HepG2 (cell line): ENCODE results near the gene JAZF1. TPM values are rescaled to one million over a fixed set of nuclear protein-coding genes. Genes with fewer than 3 reads are reported as not detected.

Experiments
- ATAC-seq: fragments of 200-7000 bp; cut with Tn5 transposase; 3 replicates; pipeline ENCODE4 v1.9.1; 2020; ENCODE audit warnings: mild to moderate bottlenecking, moderate library complexity
- BruUV-seq: library from RNA; stranded (reverse); fragments of 400-500 nt; replicated peaks from 2 replicates; lab custom pipeline; 2021; lab: Mats Ljungman, UMichigan
- CTCF ChIA-PET: fragments of 300-600 bp; formaldehyde crosslinking; extraction: SDS; loops from one replicate; lab custom pipeline; 2021; ENCODE audit warnings: low total read pairs, inconsistent platforms, low intra/inter-chr PET ratio; lab: Yijun Ruan, JAX
- POLR2A ChIA-PET: fragments of 350-600 bp; sonication (Branson Sonifier 250); formaldehyde crosslinking; loops from one replicate; lab custom pipeline; 2020; ENCODE audit warnings: antibody characterized with exemption, inconsistent platforms; lab: Yijun Ruan, JAX
- DNase-seq: peaks from one replicate; pipeline ENCODE4 v3.0.0-alpha.2; 2015; ENCODE audit warnings: low spot score
- FAIRE-seq: peaks from 3 replicates; lab custom pipeline; 2011; peaks lifted over from hg19 to GRCh38; lab: Jason Lieb, UNC
- H2AFZ ChIP-seq: one replicate; pipeline ENCODE4 v1.6.1; 2011; ENCODE audit warnings: low read length, inconsistent platforms
- H3K27ac ChIP-seq: fragments of 300-600 bp; 3 replicates; pipeline ENCODE4 v1.8.0; 2011; ENCODE audit warnings: mixed run types, mild to moderate bottlenecking, mixed read lengths, low read length, inconsistent platforms; ENCODE audit not compliant: insufficient read depth; ENCODE audit errors: extremely low read length
- H3K27me3 ChIP-seq, 2 experiments: fragments of 200-600 bp in 1 of 2; 2 replicates in 1 of 2; 3 replicates in 1 of 2; pipeline versions ENCODE4 v1.6.0 to v1.8.0; 2011; ENCODE audit warnings: low read length in 2 of 2, mild to moderate bottlenecking in 2 of 2, moderate library complexity in 2 of 2, inconsistent platforms in 1 of 2; ENCODE audit not compliant: insufficient read depth in 2 of 2, control insufficient read depth in 1 of 2
- H3K36me3 ChIP-seq, 2 experiments: fragments of 200-600 bp in 1 of 2; replicated peaks in 1 of 2; 2 replicates in 1 of 2; 3 replicates in 1 of 2; pipeline versions ENCODE4 v1.5.1 to v1.8.0; 2011; ENCODE audit warnings: low read length in 2 of 2, inconsistent platforms in 1 of 2; ENCODE audit not compliant: insufficient read depth in 2 of 2, control insufficient read depth in 1 of 2
- H3K4me1 ChIP-seq: 2 replicates; pipeline ENCODE4 v1.5.1; 2012; ENCODE audit warnings: low read length, inconsistent platforms; ENCODE audit not compliant: insufficient read depth
- H3K4me2 ChIP-seq: 2 replicates; pipeline ENCODE4 v1.6.0; 2011; ENCODE audit warnings: low read depth, low read length, inconsistent platforms
- H3K4me3 ChIP-seq, 3 experiments: fragments of 200-600 bp in 1 of 3; sonication (generic), shearing (Covaris generic) in 1 of 3; replicated peaks in 1 of 3; 2 replicates each; pipeline ENCODE4 v1.5.1; 2011 to 2016; ENCODE audit warnings: low read length in 3 of 3, inconsistent platforms in 2 of 3, low read depth in 2 of 3, mild to moderate bottlenecking in 2 of 3, control low read depth in 1 of 3, mixed read lengths in 1 of 3; ENCODE audit not compliant: insufficient read depth in 1 of 3
- H3K79me2 ChIP-seq: one replicate; pipeline ENCODE4 v1.6.1; 2011; ENCODE audit warnings: low read length, inconsistent platforms; ENCODE audit not compliant: insufficient read depth
- H3K9ac ChIP-seq: 2 replicates; pipeline ENCODE4 v1.6.0; 2011; ENCODE audit warnings: mild to moderate bottlenecking, low read depth, low read length, inconsistent platforms; ENCODE audit not compliant: insufficient read depth
- H3K9me3 ChIP-seq: 2 replicates; pipeline ENCODE4 v1.5.1; 2012; ENCODE audit warnings: mild to moderate bottlenecking, low read length
- H4K20me1 ChIP-seq: 2 replicates; pipeline ENCODE4 v1.6.0; 2011; ENCODE audit warnings: inconsistent platforms, mild to moderate bottlenecking, low read length, moderate library complexity; ENCODE audit not compliant: insufficient read depth
- GTF2F1 ChIP-seq: fragments of 150-350 bp; IDR thresholded peaks from 2 replicates; pipeline ENCODE4 v1.6.1; 2014; ENCODE audit warnings: low read length
- HNRNPUL1 ChIP-seq: fragments of 200-400 bp; formaldehyde crosslinking; IDR thresholded peaks from 2 replicates; pipeline ENCODE4 v1.6.1; 2017; ENCODE audit warnings: low read depth, mild to moderate bottlenecking, low read length, moderate library complexity
- MAFF ChIP-seq: IDR thresholded peaks from 2 replicates; pipeline ENCODE4 v1.6.1; 2011; ENCODE audit warnings: low read depth, low read length, improper control_type of control experiment
- RNF2 ChIP-seq: fragments of 450-650 bp; conservative IDR thresholded peaks from 2 replicates; pipeline ENCODE4 v1.6.1; 2016; ENCODE audit warnings: low read depth
- TARDBP ChIP-seq: sonication (generic); formaldehyde crosslinking; IDR thresholded peaks from 2 replicates; pipeline ENCODE4 v1.8.0; 2022; ENCODE audit warnings: mild to moderate bottlenecking, missing genetic modification reagents
- ZNF335 ChIP-seq: sonication (generic); formaldehyde crosslinking; IDR thresholded peaks from 2 replicates; pipeline ENCODE4 v1.4.0; 2020; ENCODE audit warnings: missing genetic modification reagents
- ZNF619 ChIP-seq: sonication (generic); formaldehyde crosslinking; IDR thresholded peaks from 2 replicates; pipeline ENCODE4 v1.4.0; 2020; ENCODE audit warnings: mild to moderate bottlenecking, missing genetic modification reagents
- ZNF878 ChIP-seq: sonication (generic); formaldehyde crosslinking; IDR thresholded peaks from 2 replicates; pipeline ENCODE4 v1.8.1; 2023; ENCODE audit warnings: mild to moderate bottlenecking, missing genetic modification reagents, moderate library complexity
- WGBS: methylation state at CpG from one replicate; pipeline ENCODE4 v1.1.6; 2017; ENCODE audit warnings: low lambda C conversion rate; 5-methylcytosine and 5-hydroxymethylcytosine counted together
- in situ Hi-C: cut with HindIII; loops from 2 replicates; pipeline ENCODE4 v1.10.0; 2017; ENCODE audit warnings: low pct_unique_long_range_greater_than_20kb; ENCODE audit not compliant: extremely low pct_ligation_motif_present
- intact Hi-C: fragments of 100-400 bp; cut with micrococcal nuclease; formaldehyde crosslinking; loops from one replicate; pipeline ENCODE4 v1.10.0; 2022; ENCODE audit not compliant: unreplicated experiment
- polyA plus RNA-seq, 8 experiments: library from polyadenylated mRNA; depleted of rRNA in 3 of 8; stranded (reverse) in 7 of 8; unstranded in 1 of 8; fragments of >200 nt; fragmentation: Illumina TruSeq in 4 of 8; extraction: Trizol in 4 of 8; gene quantifications; 2 replicates each; pipeline versions ENCODE4 v1.2.1 to v1.2.3, GENCODE V29; 2011 to 2016; ENCODE audit warnings: low read depth in 4 of 8, missing spikeins in 1 of 8, mixed read lengths in 1 of 8; ENCODE audit not compliant: insufficient read depth in 1 of 8
- total RNA-seq, 5 experiments: library from RNA; depleted of rRNA; stranded (reverse); fragments of >200 nt; fragmentation: Illumina TruSeq; extraction: Trizol; gene quantifications; 2 replicates each; pipeline ENCODE4 v1.2.3, GENCODE V29; 2016; ENCODE audit warnings: low read depth in 1 of 5
- TF ChIP-seq, protein P1 (sequence below): sonication (generic); formaldehyde crosslinking; IDR thresholded peaks from 2 replicates; pipeline ENCODE4 v1.4.0; 2020; ENCODE audit warnings: missing genetic modification reagents
- TF ChIP-seq, protein P2 (sequence below): IDR thresholded peaks from 2 replicates; pipeline ENCODE4 v1.6.1; 2016; ENCODE audit warnings: low read depth, borderline replicate concordance

Gene JAZF1
- total and polyA plus RNA-seq, 2 of the 13 experiments (the other 11 are each of a cell fraction or from before 2014, with no cell fraction given) = not detected

DNA sequence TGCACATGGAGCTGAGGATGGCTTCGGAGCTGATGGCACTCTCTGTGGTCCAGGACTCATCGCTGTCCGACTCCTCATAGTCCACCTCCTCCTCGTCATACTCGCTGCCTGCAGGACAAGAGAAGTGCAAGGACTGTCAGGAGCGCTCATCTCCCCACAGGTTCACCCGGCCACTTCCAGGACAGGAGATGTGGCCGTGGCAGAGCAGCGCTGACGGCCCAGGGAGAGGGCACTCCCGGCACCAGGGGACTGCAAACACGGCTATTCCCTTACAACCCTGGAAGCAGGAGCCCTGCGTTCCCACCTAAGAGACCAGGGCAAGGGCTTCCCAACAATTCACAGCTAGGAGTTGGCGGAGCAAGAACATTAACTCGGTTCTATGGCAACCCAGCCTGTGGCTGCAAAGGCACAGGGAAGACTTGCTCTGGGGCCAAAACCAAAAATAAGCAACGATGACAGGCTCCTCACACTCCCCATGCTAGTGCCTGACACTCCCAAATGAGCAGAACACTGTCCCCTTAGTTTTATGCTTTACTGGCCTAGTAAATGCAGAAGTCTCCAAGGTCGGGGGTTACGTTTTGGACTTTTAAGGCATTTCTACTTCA, 339.7 kb downstream of the JAZF1 start (continued):
- TF ChIP-seq, protein P1, sequence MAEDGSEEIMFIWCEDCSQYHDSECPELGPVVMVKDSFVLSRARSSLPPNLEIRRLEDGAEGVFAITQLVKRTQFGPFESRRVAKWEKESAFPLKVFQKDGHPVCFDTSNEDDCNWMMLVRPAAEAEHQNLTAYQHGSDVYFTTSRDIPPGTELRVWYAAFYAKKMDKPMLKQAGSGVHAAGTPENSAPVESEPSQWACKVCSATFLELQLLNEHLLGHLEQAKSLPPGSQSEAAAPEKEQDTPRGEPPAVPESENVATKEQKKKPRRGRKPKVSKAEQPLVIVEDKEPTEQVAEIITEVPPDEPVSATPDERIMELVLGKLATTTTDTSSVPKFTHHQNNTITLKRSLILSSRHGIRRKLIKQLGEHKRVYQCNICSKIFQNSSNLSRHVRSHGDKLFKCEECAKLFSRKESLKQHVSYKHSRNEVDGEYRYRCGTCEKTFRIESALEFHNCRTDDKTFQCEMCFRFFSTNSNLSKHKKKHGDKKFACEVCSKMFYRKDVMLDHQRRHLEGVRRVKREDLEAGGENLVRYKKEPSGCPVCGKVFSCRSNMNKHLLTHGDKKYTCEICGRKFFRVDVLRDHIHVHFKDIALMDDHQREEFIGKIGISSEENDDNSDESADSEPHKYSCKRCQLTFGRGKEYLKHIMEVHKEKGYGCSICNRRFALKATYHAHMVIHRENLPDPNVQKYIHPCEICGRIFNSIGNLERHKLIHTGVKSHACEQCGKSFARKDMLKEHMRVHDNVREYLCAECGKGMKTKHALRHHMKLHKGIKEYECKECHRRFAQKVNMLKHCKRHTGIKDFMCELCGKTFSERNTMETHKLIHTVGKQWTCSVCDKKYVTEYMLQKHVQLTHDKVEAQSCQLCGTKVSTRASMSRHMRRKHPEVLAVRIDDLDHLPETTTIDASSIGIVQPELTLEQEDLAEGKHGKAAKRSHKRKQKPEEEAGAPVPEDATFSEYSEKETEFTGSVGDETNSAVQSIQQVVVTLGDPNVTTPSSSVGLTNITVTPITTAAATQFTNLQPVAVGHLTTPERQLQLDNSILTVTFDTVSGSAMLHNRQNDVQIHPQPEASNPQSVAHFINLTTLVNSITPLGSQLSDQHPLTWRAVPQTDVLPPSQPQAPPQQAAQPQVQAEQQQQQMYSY (CRISPR knock-in tag) = no peak
- TF ChIP-seq, all 625 proteins: peak for 0

- no peak for FAIRE-seq
- no TSS peak for BruUV-seq
- DNase-seq = no peak
- Histone ChIP-seq H2AFZ (no peak overlapping the region), H3K27ac (no peak overlapping the region), H3K4me3 (no peak overlapping the region), H3K79me2 (no peaks in the 10 kb centered on the region), H3K9me3 (no peaks in the 10 kb centered on the region), H3K4me1 (no peaks in the 10 kb centered on the region), H3K4me2 (no peak overlapping the region), H3K27me3 (peaks cover 3 to 32% of the 10 kb centered on the region in 2 experiments; a peak in 4 of 5 replicates), H3K36me3 (no peaks in the 10 kb centered on the region), H3K9ac (no peak overlapping the region)
- intact Hi-C loops (no loop called here), in situ Hi-C loops (no loop called here)
- WGBS = 74% methylated on average over 3 of the region's 8 CpGs
- ChIA-PET POLR2A (no interaction called here), CTCF (no interaction called here)
- peak; percentile 7; the same call in 1 of the 3 replicates for ATAC-seq
- no peak for TF ChIP-seq TARDBP (CRISPR knock-in tag)
- TF ChIP-seq ZNF878 (CRISPR knock-in tag) = no peak
- TF ChIP-seq RNF2 = no peak
- no peak for TF ChIP-seq GTF2F1
- TF ChIP-seq, protein P2, sequence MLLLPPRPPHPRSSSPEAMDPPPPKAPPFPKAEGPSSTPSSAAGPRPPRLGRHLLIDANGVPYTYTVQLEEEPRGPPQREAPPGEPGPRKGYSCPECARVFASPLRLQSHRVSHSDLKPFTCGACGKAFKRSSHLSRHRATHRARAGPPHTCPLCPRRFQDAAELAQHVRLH (CRISPR knock-in tag) = no peak
- TF ChIP-seq MAFF = no peak
- no peak for TF ChIP-seq ZNF335 (CRISPR knock-in tag)
- no peak for TF ChIP-seq HNRNPUL1
- TF ChIP-seq ZNF619 (CRISPR knock-in tag) = no peak
- TF ChIP-seq, all 625 proteins: peak for 0
- H4K20me1 ChIP-seq = no peaks in the 10 kb centered on the region
Measured at GRCh38 chr7:27840313-27840712, 340.3 kb downstream of the JAZF1 start.
